Frontal cortex (tissue), 4 donors: ENCODE results near the gene DRAM1. TPM values are rescaled to one million over a fixed set of nuclear protein-coding genes. Genes with fewer than 3 reads are reported as not detected.
"Not testable (repeated sequence)": the region's sequence is repeated elsewhere in the genome, so short reads cannot be mapped to it uniquely, and the experiment has no call there.

Source experiments
- DNase-seq, 2 donors: peaks; one replicate each; pipeline ENCODE4 v3.0.0; 2012; ENCODE audit warnings: low spot score in 2 of 2
- FAIRE-seq: peaks from 2 replicates; lab custom pipeline; 2012; peaks lifted over from hg19 to GRCh38; lab: Jason Lieb, UNC
- total RNA-seq: library from RNA; depleted of rRNA; stranded (reverse); fragments of >200 nt; gene quantifications from one replicate; pipeline ENCODE4 v1.2.3, GENCODE V29; 2014
- donor health status: control.
- donor health status: control.
- donor health status: control.

The DRAM1 gene, protein sequence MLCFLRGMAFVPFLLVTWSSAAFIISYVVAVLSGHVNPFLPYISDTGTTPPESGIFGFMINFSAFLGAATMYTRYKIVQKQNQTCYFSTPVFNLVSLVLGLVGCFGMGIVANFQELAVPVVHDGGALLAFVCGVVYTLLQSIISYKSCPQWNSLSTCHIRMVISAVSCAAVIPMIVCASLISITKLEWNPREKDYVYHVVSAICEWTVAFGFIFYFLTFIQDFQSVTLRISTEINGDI
- 0.82 TPM for total RNA-seq

DNA sequence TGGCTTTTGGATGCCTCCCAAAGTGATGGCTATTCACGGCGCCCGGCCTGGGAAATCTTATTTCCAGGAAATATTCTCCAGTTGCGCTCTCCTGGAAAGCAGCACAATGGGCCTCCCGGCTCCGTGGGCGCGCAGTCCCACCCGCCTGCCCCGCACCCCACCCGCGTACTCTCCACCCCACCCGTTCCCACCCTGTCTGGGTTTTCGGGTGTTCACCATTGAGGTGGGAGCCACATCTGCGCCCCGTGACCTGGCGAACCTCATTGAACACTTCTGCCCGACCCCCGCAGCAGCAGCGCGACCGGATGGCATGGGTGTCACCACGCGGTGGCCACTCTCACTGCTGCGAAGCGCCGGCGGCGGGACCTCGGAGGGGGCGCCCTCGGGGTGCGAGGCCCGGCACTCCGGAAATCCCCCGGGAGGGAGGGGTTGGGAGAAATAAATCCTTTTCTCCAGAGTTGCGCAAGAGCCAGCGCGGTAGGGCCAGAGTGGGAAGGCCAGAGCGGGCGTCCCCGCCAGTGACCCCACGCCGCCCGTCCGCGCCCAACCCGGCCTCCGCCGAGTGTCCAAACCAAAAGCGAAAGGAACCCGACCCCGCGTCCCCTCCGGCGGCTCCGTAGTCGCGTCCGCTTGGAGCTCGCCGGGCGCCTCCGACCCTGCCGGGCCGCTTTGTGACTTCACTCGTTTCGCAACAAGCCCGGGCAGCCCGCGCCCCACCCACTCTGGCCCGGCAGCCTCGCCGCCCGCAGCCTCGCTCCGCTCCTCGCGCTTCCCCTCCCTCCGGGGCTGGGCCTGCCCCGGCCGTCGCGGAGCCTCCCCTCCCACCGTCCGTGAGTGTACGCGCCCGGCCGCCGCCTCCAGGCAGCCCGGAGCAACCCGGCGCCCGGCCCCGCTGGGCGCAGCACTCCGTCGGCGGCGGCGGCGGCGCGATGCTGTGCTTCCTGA lies at the start of gene DRAM1:
Gene DRAM1, plus strand, starts transcription at position 720 of the 945 bp plus-strand sequence. Its CDS starts 210 bp downstream, at position 930.
- FAIRE-seq (no peak), DNase-seq (peak; percentile 73 to 79)

- DNase-seq (no peak), FAIRE-seq (no peak)
Measured at GRCh38 chr12:101828463-101829196, 48.8 kb upstream of the DRAM1 start.

DNA sequence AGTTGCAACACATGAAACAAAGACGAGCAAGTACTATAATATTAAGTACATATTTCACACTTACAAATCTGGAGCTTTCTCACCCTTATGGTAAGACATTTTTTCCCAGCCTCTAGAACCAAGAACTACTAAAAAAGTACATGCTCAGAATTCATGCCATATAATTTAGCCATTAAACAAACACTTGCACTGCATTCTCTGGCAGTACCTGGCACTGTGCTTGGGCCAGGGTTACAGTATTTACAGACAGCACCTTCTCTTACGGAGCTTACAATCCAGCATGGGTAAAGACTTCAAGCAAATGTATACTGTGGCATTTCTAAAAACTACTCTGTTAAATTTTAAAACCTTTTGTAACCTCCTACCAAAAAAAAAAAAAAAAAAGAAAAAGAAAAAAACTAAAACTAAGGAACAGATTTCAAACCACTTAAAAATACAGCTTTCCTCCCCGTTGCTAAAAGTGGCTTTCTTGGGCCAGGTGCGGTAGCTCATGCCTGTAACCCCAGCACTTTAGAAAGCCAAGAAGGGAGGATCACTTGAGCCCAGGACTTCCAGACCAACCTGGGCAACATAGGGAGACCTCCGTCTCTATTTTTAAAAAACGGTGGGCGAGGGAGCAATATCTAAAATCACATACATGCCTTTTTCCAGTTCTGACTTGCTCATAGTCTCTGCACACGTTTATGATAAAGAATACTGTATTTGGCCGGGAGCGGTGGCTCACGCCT lies 47.6 kb upstream of the DRAM1 start:
- no peak for DNase-seq
- no peak for FAIRE-seq

DNA sequence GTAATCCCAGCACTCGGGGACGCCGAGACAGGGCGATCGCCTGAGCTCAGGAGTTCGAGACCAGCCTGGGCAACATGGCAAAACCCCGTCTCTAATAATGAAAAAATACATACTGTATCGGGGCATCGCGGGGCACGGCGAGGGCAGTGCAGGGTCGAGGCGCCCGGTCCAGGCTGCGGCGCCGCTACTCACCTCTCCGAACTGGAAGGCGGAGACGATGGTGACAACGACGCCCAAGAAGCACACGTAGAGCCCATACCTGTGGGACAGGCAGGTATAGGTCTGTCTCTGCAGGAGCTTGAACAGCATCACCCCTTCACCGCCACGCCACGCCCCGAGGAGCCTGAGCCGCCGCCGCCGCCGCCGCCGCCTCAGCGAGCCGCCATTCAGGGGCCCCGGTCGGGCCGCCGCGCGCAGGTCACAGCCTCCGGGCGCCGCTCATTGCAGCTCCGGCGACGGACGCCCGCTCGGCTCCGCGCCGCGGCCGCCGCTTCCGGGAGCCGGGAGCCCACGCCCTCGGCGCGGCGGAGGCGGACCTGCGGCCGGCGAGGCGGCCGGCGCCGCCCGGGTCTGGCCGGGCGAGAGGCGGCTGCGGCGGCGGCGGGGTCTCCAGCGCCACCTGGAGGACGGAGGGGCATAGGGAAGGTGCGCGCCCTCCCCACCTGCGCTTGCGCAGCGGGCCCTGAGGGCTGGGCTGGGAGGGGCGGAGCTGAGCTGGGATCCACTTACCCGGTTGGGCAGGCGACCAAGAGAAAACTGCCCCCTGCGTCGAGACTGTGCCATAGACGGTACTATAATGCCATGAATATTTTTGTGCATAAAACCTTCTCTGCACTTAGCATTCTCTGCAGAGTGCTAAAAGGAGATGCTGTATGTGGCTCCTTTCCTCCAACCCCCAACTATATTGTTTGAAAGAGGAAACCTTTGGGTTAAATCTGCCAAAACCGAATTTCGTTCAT lies 46.7 kb upstream of the DRAM1 start, which contains the start of gene GNPTAB:
Gene GNPTAB, minus strand, starts transcription at position 593 of the 959 bp plus-strand sequence. Its CDS starts 284 bp downstream, at position 309.
- DNase-seq (peak; percentile 88 to 91), FAIRE-seq (no peak)

- no peak for FAIRE-seq
Measured at GRCh38 chr12:101832030-101832429, 45.4 kb upstream of the DRAM1 start.

DNA sequence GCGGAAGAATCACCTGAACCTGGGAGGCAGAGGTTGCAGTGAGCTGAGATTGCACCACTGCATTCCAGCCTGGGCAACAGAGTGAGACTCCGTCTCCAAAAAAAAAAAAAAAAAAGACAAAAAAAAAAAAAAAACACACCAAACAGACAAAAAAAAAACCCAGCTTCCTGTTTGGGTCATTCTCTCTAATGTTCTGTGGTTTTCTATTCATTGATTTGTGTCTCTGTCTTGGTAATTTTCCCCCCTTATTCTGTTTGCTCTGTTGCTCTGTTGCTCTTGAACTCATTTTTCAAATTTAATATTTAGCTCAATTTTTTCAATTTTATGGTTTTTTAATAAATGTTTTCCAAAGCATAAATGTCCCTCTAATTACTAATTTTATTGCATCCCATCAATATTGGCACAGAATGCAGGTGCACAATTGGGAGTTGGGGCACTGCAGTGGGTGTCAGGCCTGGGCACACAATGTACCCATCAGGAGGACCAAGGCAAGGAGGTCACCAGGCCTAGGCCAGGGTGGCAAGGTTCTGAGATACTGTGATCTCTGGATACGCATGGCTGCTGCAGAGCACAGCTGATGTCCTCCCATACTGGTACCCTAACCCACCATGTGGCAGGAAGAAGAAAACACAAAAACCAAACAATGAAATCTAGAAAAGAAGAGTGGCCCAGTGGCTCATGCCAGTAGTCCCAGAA lies 38.6 kb upstream of the DRAM1 start:
- FAIRE-seq (no peak), DNase-seq (no peak)

More at GRCh38 chr12:101832030-101832429, 45.4 kb upstream of the DRAM1 start:
- no peak for DNase-seq

GRCh38 chr12:101839324-101840283 lies 37.8 kb upstream of the DRAM1 start:
- FAIRE-seq (no peak), DNase-seq (peak in 1 of 2 donors; percentile 55)

GRCh38 chr12:101841069-101841468 lies 36.3 kb upstream of the DRAM1 start:
- DNase-seq, result no peak
- FAIRE-seq, result no peak

GRCh38 chr12:101845137-101845711 lies 32.2 kb upstream of the DRAM1 start:
- DNase-seq (no peak), FAIRE-seq (no peak)

DNA sequence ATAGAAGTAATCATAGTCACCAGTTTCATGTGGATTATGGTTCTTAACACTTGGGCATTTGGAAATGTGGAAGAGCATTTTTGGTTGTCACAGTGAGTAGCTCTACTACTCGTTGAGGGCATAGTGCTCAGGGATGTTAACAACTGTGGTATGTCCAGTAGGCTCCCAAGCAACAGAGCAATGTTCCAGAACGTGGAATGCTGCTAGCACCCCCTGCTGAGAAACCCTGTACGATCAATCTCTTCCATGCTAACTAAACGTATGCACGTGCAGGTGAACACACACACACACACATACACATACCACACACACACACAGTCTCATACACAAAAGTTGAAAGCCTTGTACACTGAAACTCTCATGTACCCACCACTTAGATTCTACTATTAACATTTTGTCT lies 30.1 kb upstream of the DRAM1 start:
- FAIRE-seq (no peak), DNase-seq (no peak)

- DNase-seq (no peak), FAIRE-seq (no peak)
Measured at GRCh38 chr12:101850199-101850598, 27.2 kb upstream of the DRAM1 start.

- no peak for DNase-seq
- no peak for FAIRE-seq
Measured at GRCh38 chr12:101852998-101853397, 24.4 kb upstream of the DRAM1 start.

GRCh38 chr12:101854747-101855146 lies 22.6 kb upstream of the DRAM1 start:
- no peak for FAIRE-seq
- no peak for DNase-seq

DNA sequence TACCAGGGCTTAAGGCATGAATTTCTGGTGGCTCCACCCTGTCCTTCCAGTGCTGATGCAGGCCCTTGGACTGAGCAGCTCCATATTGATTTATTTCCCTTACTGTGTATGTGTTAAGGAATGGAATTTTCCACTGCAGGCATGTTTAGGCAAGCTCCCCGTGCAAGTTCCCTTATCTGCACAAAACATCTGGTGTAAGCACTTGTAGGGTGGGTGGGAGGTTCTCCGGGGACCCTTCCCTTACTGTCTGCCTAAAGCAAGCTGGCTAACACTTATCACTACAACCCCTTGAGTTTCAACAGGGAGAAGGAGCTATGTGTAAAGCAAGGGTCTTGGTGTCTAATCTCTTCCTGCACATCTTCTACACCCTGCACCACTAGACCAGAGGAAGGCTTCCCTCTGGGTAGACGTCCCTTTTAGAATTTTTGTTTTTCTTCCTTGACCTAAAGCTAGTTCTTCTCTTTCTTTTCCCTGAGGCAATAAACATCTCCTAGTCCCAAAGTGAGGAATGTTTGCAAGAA lies 22.0 kb upstream of the DRAM1 start:
- DNase-seq (no peak), FAIRE-seq (no peak)

DNA sequence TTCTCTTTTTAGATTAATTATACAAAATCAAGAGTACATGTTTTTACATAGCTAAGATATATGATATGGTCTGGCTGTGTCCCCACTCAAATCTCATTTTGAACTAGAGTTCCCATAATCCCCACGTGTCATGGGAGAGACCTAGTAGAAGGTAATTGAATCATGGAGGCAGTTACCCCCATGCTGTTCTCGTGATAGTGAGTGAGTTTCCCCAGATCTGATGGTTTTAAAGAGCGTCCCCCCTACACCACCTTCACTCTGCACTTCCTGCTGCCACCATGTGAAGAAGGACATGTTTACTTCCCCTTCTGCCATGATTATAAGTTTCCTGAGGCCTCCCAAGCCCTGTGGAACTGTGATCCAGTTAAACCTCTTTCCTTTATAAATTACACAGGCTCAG lies 21.4 kb upstream of the DRAM1 start:
- DNase-seq (no peak), FAIRE-seq (no peak)

- DNase-seq, FAIRE-seq: not testable (repeated sequence)
Measured at GRCh38 chr12:101856614-101857013, 20.8 kb upstream of the DRAM1 start.
